Measurements from ENCODE around the gene ENOX1. TPM values are rescaled to one million over a fixed set of nuclear protein-coding genes. Genes with fewer than 3 reads are reported as not detected.

The ENOX1 gene
- total RNA-seq, 1 experiment from 2014 or later: 1.5 TPM

- no peaks in the 10 kb centered on the region for H3K9me3 Mint-ChIP-seq (ENCODE audit: low read depth, unreplicated experiment)
- H3K27ac Mint-ChIP-seq (ENCODE audit: unreplicated experiment): no peak overlapping the region
- no peak for TF ChIP-seq CTCF (IDR thresholded peaks at IDR 0.05; ENCODE audit: unreplicated experiment)
- H3K36me3 Mint-ChIP-seq (ENCODE audit: insufficient read depth, unreplicated experiment): no peaks in the 10 kb centered on the region
- BruUV-seq (replicated peaks): no TSS peak
- no peak for DNase-seq
- no peaks in the 10 kb centered on the region for H3K27me3 Mint-ChIP-seq (ENCODE audit: unreplicated experiment)
- intact Hi-C loops (cut with micrococcal nuclease; ENCODE audit: unreplicated experiment): no loop called here
- no peaks in the 10 kb centered on the region for H3K4me1 Mint-ChIP-seq (ENCODE audit: low read depth, unreplicated experiment)
- CTCF ChIA-PET: no interaction called here
- H3K4me3 Mint-ChIP-seq (ENCODE audit: low read depth, unreplicated experiment): no peak overlapping the region
These were observed 447.5 kb downstream of the ENOX1 start for GRCh38 chr13:43339145-43339804.

GRCh38 chr13:43335764-43336163, 451.0 kb downstream of the ENOX1 start:
- no peaks in the 10 kb centered on the region for H3K9me3 Mint-ChIP-seq (ENCODE audit: low read depth, unreplicated experiment)
- H3K27ac Mint-ChIP-seq (ENCODE audit: unreplicated experiment): no peak overlapping the region
- H3K27me3 Mint-ChIP-seq (ENCODE audit: unreplicated experiment): no peaks in the 10 kb centered on the region
- CTCF ChIA-PET: no interaction called here
- no peak for TF ChIP-seq CTCF (IDR thresholded peaks at IDR 0.05; ENCODE audit: unreplicated experiment)
- no peak for DNase-seq
- H3K36me3 Mint-ChIP-seq (ENCODE audit: insufficient read depth, unreplicated experiment): no peaks in the 10 kb centered on the region
- no TSS peak for BruUV-seq (replicated peaks)
- H3K4me3 Mint-ChIP-seq (ENCODE audit: low read depth, unreplicated experiment): no peak overlapping the region
- intact Hi-C loops (cut with micrococcal nuclease; ENCODE audit: unreplicated experiment): no loop called here
- no peaks in the 10 kb centered on the region for H3K4me1 Mint-ChIP-seq (ENCODE audit: low read depth, unreplicated experiment)

GRCh38 chr13:43333176-43333575, 453.6 kb downstream of the ENOX1 start:
- Mint-ChIP-seq H3K36me3 (ENCODE audit: insufficient read depth, unreplicated experiment) (no peaks in the 10 kb centered on the region), H3K27me3 (ENCODE audit: unreplicated experiment) (no peaks in the 10 kb centered on the region), H3K9me3 (ENCODE audit: low read depth, unreplicated experiment) (no peaks in the 10 kb centered on the region), H3K4me1 (ENCODE audit: low read depth, unreplicated experiment) (no peaks in the 10 kb centered on the region), H3K27ac (ENCODE audit: unreplicated experiment) (no peak overlapping the region), H3K4me3 (ENCODE audit: low read depth, unreplicated experiment) (no peak overlapping the region)
- intact Hi-C loops (cut with micrococcal nuclease; ENCODE audit: unreplicated experiment): no loop called here
- CTCF ChIA-PET: no interaction called here
- BruUV-seq (replicated peaks): no TSS peak
- TF ChIP-seq CTCF (IDR thresholded peaks at IDR 0.05; ENCODE audit: unreplicated experiment): no peak
- no peak for DNase-seq

GRCh38 chr13:43331672-43332071, 455.1 kb downstream of the ENOX1 start:
- DNase-seq: no peak
- H3K9me3 Mint-ChIP-seq (ENCODE audit: low read depth, unreplicated experiment): no peaks in the 10 kb centered on the region
- no TSS peak for BruUV-seq (replicated peaks)
- H3K4me3 Mint-ChIP-seq (ENCODE audit: low read depth, unreplicated experiment): no peak overlapping the region
- H3K27me3 Mint-ChIP-seq (ENCODE audit: unreplicated experiment): no peaks in the 10 kb centered on the region
- H3K27ac Mint-ChIP-seq (ENCODE audit: unreplicated experiment): no peak overlapping the region
- no peak for TF ChIP-seq CTCF (IDR thresholded peaks at IDR 0.05; ENCODE audit: unreplicated experiment)
- no peaks in the 10 kb centered on the region for H3K4me1 Mint-ChIP-seq (ENCODE audit: low read depth, unreplicated experiment)
- no peaks in the 10 kb centered on the region for H3K36me3 Mint-ChIP-seq (ENCODE audit: insufficient read depth, unreplicated experiment)
- CTCF ChIA-PET: no interaction called here
- intact Hi-C loops (cut with micrococcal nuclease; ENCODE audit: unreplicated experiment): no loop called here
